Measurements from ENCODE around the gene LRRN3. TPM values are rescaled to one million over a fixed set of nuclear protein-coding genes. Genes with fewer than 3 reads are reported as not detected.

LRRN3 gene
- total and polyA plus RNA-seq, 10 of the 15 experiments (the other 5 are each of a cell fraction or from before 2014, with no cell fraction given): 0.02 to 0.24 (median 0.11) TPM; not detected in 3

DNA sequence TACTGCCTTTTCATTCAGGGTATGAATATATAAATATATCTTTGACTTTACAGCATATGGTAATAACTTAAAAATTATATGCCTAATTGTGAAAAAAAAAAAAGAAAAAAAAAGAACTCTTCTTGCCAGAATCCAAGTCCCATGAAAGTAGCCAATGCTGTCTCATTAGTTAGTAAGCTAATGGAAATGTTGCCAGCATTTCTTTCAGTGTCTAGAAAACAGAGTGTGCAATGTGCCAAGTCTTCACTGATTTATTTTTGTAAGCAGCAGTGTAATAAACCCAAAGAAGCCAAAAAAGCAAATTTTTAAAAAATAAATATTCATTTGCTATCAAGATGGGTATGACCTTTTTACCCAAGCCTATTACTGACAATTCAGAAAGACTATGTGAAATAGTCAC, 31.1 kb upstream of the LRRN3 start:
- Histone ChIP-seq H2AFZ (ENCODE audit: control insufficient read depth, low read depth, low read length) (no peak overlapping the region), H3K4me2 (ENCODE audit: control insufficient read depth, insufficient read depth) (no peak overlapping the region), H3K9me3 (replicated peaks; ENCODE audit: control insufficient read depth, insufficient read depth, low read length) (peaks cover 7% of the 10 kb centered on the region; the same call in 2 of the 3 replicates), H3K9ac (ENCODE audit: control insufficient read depth, insufficient read depth, low read length) (no peak overlapping the region), H4K20me1 (ENCODE audit: control insufficient read depth, insufficient read depth) (no peaks in the 10 kb centered on the region), H3K79me2 (ENCODE audit: control insufficient read depth, insufficient read depth, low read length) (no peaks in the 10 kb centered on the region), H3K4me1 (ENCODE audit: control insufficient read depth, insufficient read depth, low read length) (no peaks in the 10 kb centered on the region), H3K27ac (ENCODE audit: control insufficient read depth, insufficient read depth) (no peak overlapping the region), H3K27me3 (replicated peaks in 1 of 2; ENCODE audit: control insufficient read depth in 2 of 2, insufficient read depth in 2 of 2, low read length in 1 of 2) (no peaks in the 10 kb centered on the region), H3K4me3 (no peak overlapping the region), H3K36me3 (ENCODE audit: control insufficient read depth in 2 of 2, insufficient read depth in 2 of 2, low read length in 1 of 2) (no peaks in the 10 kb centered on the region)
- in situ Hi-C loops (cut with MboI) (no loop called here), intact Hi-C loops (cut with micrococcal nuclease; ENCODE audit: unreplicated experiment) (no loop called here)
- POLR2A ChIA-PET: no interaction called here
- FAIRE-seq (no peak), ATAC-seq (no peak), DNase-seq (ENCODE audit: low read depth, low spot score) (no peak)
- SMC1A ChIA-PET (ENCODE audit: uncharacterized antibody, unreplicated experiment): interaction anchor here (0.6 kb wide), 1 partner anchor 156 kb away, joined by 3 read pairs; no protein-coding TSS in a partner anchor
- CTCF ChIA-PET: no interaction called here
- RAD21 ChIA-PET (ENCODE audit: unreplicated experiment): no interaction called here
- no TSS peak for BruUV-seq (replicated peaks)
- TF ChIP-seq, protein P1, sequence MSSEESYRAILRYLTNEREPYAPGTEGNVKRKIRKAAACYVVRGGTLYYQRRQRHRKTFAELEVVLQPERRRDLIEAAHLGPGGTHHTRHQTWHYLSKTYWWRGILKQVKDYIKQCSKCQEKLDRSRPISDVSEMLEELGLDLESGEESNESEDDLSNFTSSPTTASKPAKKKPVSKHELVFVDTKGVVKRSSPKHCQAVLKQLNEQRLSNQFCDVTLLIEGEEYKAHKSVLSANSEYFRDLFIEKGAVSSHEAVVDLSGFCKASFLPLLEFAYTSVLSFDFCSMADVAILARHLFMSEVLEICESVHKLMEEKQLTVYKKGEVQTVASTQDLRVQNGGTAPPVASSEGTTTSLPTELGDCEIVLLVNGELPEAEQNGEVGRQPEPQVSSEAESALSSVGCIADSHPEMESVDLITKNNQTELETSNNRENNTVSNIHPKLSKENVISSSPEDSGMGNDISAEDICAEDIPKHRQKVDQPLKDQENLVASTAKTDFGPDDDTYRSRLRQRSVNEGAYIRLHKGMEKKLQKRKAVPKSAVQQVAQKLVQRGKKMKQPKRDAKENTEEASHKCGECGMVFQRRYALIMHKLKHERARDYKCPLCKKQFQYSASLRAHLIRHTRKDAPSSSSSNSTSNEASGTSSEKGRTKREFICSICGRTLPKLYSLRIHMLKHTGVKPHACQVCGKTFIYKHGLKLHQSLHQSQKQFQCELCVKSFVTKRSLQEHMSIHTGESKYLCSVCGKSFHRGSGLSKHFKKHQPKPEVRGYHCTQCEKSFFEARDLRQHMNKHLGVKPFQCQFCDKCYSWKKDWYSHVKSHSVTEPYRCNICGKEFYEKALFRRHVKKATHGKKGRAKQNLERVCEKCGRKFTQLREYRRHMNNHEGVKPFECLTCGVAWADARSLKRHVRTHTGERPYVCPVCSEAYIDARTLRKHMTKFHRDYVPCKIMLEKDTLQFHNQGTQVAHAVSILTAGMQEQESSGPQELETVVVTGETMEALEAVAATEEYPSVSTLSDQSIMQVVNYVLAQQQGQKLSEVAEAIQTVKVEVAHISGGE (CRISPR knock-in tag; IDR thresholded peaks at IDR 0.05): no peak
- TF ChIP-seq, protein P2, sequence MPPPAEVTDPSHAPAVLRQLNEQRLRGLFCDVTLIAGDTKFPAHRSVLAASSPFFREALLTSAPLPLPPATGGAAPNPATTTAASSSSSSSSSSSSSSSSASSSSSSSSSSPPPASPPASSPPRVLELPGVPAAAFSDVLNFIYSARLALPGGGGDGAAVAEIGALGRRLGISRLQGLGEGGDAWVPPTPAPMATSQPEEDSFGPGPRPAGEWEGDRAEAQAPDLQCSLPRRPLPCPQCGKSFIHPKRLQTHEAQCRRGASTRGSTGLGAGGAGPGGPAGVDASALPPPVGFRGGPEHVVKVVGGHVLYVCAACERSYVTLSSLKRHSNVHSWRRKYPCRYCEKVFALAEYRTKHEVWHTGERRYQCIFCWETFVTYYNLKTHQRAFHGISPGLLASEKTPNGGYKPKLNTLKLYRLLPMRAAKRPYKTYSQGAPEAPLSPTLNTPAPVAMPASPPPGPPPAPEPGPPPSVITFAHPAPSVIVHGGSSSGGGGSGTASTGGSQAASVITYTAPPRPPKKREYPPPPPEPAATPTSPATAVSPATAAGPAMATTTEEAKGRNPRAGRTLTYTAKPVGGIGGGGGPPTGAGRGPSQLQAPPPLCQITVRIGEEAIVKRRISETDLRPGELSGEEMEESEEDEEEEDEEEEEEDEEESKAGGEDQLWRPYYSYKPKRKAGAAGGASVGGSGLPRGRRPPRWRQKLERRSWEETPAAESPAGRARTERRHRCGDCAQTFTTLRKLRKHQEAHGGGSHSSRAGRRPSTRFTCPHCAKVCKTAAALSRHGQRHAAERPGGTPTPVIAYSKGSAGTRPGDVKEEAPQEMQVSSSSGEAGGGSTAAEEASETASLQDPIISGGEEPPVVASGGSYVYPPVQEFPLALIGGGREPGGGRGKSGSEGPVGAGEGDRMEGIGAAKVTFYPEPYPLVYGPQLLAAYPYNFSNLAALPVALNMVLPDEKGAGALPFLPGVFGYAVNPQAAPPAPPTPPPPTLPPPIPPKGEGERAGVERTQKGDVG (CRISPR knock-in tag; IDR thresholded peaks at IDR 0.05): no peak
- TF ChIP-seq ETV6 (conservative IDR thresholded peaks at IDR 0.05 in 1 of 2, IDR thresholded peaks at IDR 0.05 in 1 of 2; ENCODE audit: borderline replicate concordance in 1 of 2, low read depth in 1 of 2) (no peak), HCFC1 (IDR thresholded peaks at IDR 0.05; ENCODE audit: low read length) (no peak), NRF1 (conservative IDR thresholded peaks at IDR 0.05; ENCODE audit: low read depth, low read length) (no peak), TCF12 (IDR thresholded peaks at IDR 0.05; ENCODE audit: low read depth, low read length) (no peak), POU2F2 (IDR thresholded peaks at IDR 0.05; ENCODE audit: borderline replicate concordance, low read depth, low read length) (no peak), JUND (IDR thresholded peaks at IDR 0.05; ENCODE audit: low read depth, low read length) (no peak)
- TF ChIP-seq, protein P3, sequence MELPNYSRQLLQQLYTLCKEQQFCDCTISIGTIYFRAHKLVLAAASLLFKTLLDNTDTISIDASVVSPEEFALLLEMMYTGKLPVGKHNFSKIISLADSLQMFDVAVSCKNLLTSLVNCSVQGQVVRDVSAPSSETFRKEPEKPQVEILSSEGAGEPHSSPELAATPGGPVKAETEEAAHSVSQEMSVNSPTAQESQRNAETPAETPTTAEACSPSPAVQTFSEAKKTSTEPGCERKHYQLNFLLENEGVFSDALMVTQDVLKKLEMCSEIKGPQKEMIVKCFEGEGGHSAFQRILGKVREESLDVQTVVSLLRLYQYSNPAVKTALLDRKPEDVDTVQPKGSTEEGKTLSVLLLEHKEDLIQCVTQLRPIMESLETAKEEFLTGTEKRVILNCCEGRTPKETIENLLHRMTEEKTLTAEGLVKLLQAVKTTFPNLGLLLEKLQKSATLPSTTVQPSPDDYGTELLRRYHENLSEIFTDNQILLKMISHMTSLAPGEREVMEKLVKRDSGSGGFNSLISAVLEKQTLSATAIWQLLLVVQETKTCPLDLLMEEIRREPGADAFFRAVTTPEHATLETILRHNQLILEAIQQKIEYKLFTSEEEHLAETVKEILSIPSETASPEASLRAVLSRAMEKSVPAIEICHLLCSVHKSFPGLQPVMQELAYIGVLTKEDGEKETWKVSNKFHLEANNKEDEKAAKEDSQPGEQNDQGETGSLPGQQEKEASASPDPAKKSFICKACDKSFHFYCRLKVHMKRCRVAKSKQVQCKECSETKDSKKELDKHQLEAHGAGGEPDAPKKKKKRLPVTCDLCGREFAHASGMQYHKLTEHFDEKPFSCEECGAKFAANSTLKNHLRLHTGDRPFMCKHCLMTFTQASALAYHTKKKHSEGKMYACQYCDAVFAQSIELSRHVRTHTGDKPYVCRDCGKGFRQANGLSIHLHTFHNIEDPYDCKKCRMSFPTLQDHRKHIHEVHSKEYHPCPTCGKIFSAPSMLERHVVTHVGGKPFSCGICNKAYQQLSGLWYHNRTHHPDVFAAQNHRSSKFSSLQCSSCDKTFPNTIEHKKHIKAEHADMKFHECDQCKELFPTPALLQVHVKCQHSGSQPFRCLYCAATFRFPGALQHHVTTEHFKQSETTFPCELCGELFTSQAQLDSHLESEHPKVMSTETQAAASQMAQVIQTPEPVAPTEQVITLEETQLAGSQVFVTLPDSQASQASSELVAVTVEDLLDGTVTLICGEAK (IDR thresholded peaks at IDR 0.05; ENCODE audit: borderline replicate concordance): no peak
- TF ChIP-seq, protein P4, sequence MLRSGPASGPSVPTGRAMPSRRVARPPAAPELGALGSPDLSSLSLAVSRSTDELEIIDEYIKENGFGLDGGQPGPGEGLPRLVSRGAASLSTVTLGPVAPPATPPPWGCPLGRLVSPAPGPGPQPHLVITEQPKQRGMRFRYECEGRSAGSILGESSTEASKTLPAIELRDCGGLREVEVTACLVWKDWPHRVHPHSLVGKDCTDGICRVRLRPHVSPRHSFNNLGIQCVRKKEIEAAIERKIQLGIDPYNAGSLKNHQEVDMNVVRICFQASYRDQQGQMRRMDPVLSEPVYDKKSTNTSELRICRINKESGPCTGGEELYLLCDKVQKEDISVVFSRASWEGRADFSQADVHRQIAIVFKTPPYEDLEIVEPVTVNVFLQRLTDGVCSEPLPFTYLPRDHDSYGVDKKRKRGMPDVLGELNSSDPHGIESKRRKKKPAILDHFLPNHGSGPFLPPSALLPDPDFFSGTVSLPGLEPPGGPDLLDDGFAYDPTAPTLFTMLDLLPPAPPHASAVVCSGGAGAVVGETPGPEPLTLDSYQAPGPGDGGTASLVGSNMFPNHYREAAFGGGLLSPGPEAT (IDR thresholded peaks at IDR 0.05; ENCODE audit: low read depth): no peak

All from GM12878 (cell line).